IPS DF 6.9 (cell line): ENCODE measurements around the gene MYH13.
A peak's percentile ranks its signal among the peaks of the same experiment; 100 is the strongest.
"Not testable (repeated sequence)": the region's sequence is repeated elsewhere in the genome, so short reads cannot be mapped to it uniquely, and the experiment has no call there.

Experiments
- DNase-seq: peaks from one replicate; pipeline ENCODE4 v3.0.0-alpha.2; 2013; ENCODE audit warnings: low read depth, low spot score
- H3K27ac ChIP-seq: one replicate; pipeline ENCODE4 v1.5.1; 2013; ENCODE audit warnings: low read length, control low read depth
- H3K27me3 ChIP-seq: 2 replicates; pipeline ENCODE4 v1.6.1; 2013; ENCODE audit warnings: mild to moderate bottlenecking, low read length; ENCODE audit not compliant: control insufficient read depth, insufficient read depth
- H3K36me3 ChIP-seq: 2 replicates; pipeline ENCODE4 v1.6.1; 2013; ENCODE audit warnings: low read length; ENCODE audit not compliant: control insufficient read depth, insufficient read depth
- H3K4me1 ChIP-seq: 2 replicates; pipeline ENCODE4 v1.6.1; 2013; ENCODE audit warnings: low read length; ENCODE audit not compliant: control insufficient read depth, insufficient read depth
- H3K4me3 ChIP-seq: 2 replicates; pipeline ENCODE4 v1.5.1; 2013; ENCODE audit warnings: mild to moderate bottlenecking, low read length
- H3K9me3 ChIP-seq: 2 replicates; pipeline ENCODE4 v1.6.1; 2013; ENCODE audit warnings: low read length, inconsistent platforms; ENCODE audit not compliant: control insufficient read depth, insufficient read depth
- WGBS: extraction: QIAGEN DNeasy Blood & Tissue Kit; methylation state at CpG from one replicate; pipeline ENCODE4 v1.1.7; 2013; ENCODE audit warnings: mixed read lengths, missing lambda C conversion rate; ENCODE audit not compliant: insufficient read length, insufficient coverage; 5-methylcytosine and 5-hydroxymethylcytosine counted together

The MYH13 gene

GRCh38 chr17:10306585-10306984, 66.2 kb downstream of the MYH13 start:
- H3K9me3 ChIP-seq, result no peaks in the 10 kb centered on the region
- H3K4me1 ChIP-seq, result no peaks in the 10 kb centered on the region
- H3K36me3 ChIP-seq, result no peaks in the 10 kb centered on the region
- H3K27me3 ChIP-seq, result no peaks in the 10 kb centered on the region
- no peak overlapping the region for H3K27ac ChIP-seq
- no peak for DNase-seq
- no CpG with 5 or more reads among the region's 5 CpGs for WGBS
- H3K4me3 ChIP-seq, result no peak overlapping the region

- H3K4me3 ChIP-seq, result no peak overlapping the region
- H3K27me3 ChIP-seq, result no peaks in the 10 kb centered on the region
- WGBS, result no CpG with 5 or more reads among the region's 3 CpGs
- no peaks in the 10 kb centered on the region for H3K4me1 ChIP-seq
- no peaks in the 10 kb centered on the region for H3K9me3 ChIP-seq
- H3K36me3 ChIP-seq, result no peaks in the 10 kb centered on the region
- no peak for DNase-seq
- H3K27ac ChIP-seq, result no peak overlapping the region
Observed at GRCh38 chr17:10305398-10305797, 67.4 kb downstream of the MYH13 start.

- H3K4me1 ChIP-seq, result no peaks in the 10 kb centered on the region
- DNase-seq, result no peak
- H3K27me3 ChIP-seq, result no peaks in the 10 kb centered on the region
- H3K27ac ChIP-seq, result no peak overlapping the region
- H3K9me3 ChIP-seq, result no peaks in the 10 kb centered on the region
- WGBS, result no CpG with 5 or more reads among the region's 4 CpGs
- no peaks in the 10 kb centered on the region for H3K36me3 ChIP-seq
- H3K4me3 ChIP-seq, result no peak overlapping the region
Observed at GRCh38 chr17:10304758-10305300, 68.0 kb downstream of the MYH13 start.

- Histone ChIP-seq H3K9me3 (no peaks in the 10 kb centered on the region), H3K4me3 (no peak overlapping the region), H3K36me3 (no peaks in the 10 kb centered on the region), H3K27ac (no peak overlapping the region), H3K27me3 (no peaks in the 10 kb centered on the region), H3K4me1 (no peaks in the 10 kb centered on the region)
- WGBS, result 100% methylated on average over 2 of the region's 3 CpGs
- DNase-seq, result no peak
Observed at GRCh38 chr17:10297691-10298090, 75.1 kb downstream of the MYH13 start.

- peak; percentile 57 for DNase-seq
- Histone ChIP-seq H3K4me1 (no peaks in the 10 kb centered on the region; the same call in 1 of the 2 replicates), H3K9me3 (no peaks in the 10 kb centered on the region), H3K27ac (no peak overlapping the region), H3K27me3 (no peaks in the 10 kb centered on the region), H3K4me3 (no peak overlapping the region), H3K36me3 (no peaks in the 10 kb centered on the region)
- no CpG with 5 or more reads among the region's 5 CpGs for WGBS
Observed at GRCh38 chr17:10295728-10296343, 77.0 kb downstream of the MYH13 start.

GRCh38 chr17:10294180-10294579, 78.6 kb downstream of the MYH13 start:
- no peak overlapping the region for H3K27ac ChIP-seq
- H3K9me3 ChIP-seq, result no peaks in the 10 kb centered on the region
- DNase-seq, result no peak
- no peaks in the 10 kb centered on the region; the same call in 1 of the 2 replicates for H3K4me1 ChIP-seq
- no peaks in the 10 kb centered on the region for H3K27me3 ChIP-seq
- no peaks in the 10 kb centered on the region for H3K36me3 ChIP-seq
- H3K4me3 ChIP-seq, result no peak overlapping the region

- Histone ChIP-seq H3K9me3 (no peaks in the 10 kb centered on the region), H3K27me3 (no peaks in the 10 kb centered on the region), H3K4me1 (no peaks in the 10 kb centered on the region; the same call in 1 of the 2 replicates), H3K4me3 (no peak overlapping the region), H3K36me3 (no peaks in the 10 kb centered on the region), H3K27ac (no peak overlapping the region)
- WGBS, result no CpG with 5 or more reads among the region's 12 CpGs
- no peak for DNase-seq
Observed at GRCh38 chr17:10292057-10292937, 80.5 kb downstream of the MYH13 start.

- H3K9me3 ChIP-seq, H3K27me3 ChIP-seq, DNase-seq, H3K27ac ChIP-seq, H3K4me1 ChIP-seq, H3K36me3 ChIP-seq, H3K4me3 ChIP-seq: not testable (repeated sequence)
- WGBS, result no CpG with 5 or more reads among the region's 12 CpGs
Observed at GRCh38 chr17:10291576-10291975, 81.2 kb downstream of the MYH13 start.

GRCh38 chr17:10290041-10290440, 82.8 kb downstream of the MYH13 start:
- H3K27me3 ChIP-seq, result no peaks in the 10 kb centered on the region
- no peaks in the 10 kb centered on the region for H3K9me3 ChIP-seq
- H3K27ac ChIP-seq, result no peak overlapping the region
- no peak for DNase-seq
- H3K36me3 ChIP-seq, result no peaks in the 10 kb centered on the region
- no peak overlapping the region for H3K4me3 ChIP-seq
- H3K4me1 ChIP-seq, result no peaks in the 10 kb centered on the region; the same call in 1 of the 2 replicates
- no CpG with 5 or more reads among the region's 1 CpG for WGBS

- H3K4me3 ChIP-seq, result no peak overlapping the region
- no peaks in the 10 kb centered on the region for H3K27me3 ChIP-seq
- no peak overlapping the region for H3K27ac ChIP-seq
- H3K9me3 ChIP-seq, result no peaks in the 10 kb centered on the region
- no CpG with 5 or more reads among the region's 1 CpG for WGBS
- no peak for DNase-seq
- H3K36me3 ChIP-seq, result no peaks in the 10 kb centered on the region
- no peaks in the 10 kb centered on the region for H3K4me1 ChIP-seq
Observed at GRCh38 chr17:10286324-10286723, 86.5 kb downstream of the MYH13 start.
